GM18505 (cell line): ENCODE results near the gene PCAT6.

ENCODE experiments used
- ATAC-seq: cut with Tn5 transposase; IDR thresholded peaks from one replicate; pipeline ENCODE4 v1.9.1; 2021; ENCODE audit not compliant: unreplicated experiment
- POLR2A ChIP-seq: IDR thresholded peaks from 4 replicates; pipeline ENCODE4 v1.6.1; 2011; ENCODE audit warnings: borderline replicate concordance; ENCODE audit not compliant: insufficient read depth, insufficient read length; ENCODE audit errors: extremely low read depth

Gene PCAT6

DNA sequence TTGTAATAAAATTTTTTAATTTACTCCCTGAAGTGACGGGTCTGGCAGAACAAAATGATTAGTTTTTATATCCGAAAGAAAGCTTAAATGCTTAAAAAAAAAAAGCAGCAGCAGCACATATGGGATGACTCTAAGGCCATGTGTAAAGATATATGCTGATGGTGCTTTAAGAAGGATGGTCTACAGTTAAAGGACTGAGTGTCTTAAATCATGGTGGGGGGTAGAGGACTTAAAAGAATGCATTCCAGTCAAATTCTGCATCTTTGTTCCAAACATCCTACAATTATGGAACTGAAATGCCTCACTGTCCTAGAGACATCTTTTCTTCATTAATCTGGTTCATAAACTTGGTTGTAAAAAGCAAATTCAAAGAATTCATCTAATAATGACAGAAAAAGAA, 9.6 kb upstream of the PCAT6 start:
- TF ChIP-seq POLR2A = no peak
- no peak for ATAC-seq

DNA sequence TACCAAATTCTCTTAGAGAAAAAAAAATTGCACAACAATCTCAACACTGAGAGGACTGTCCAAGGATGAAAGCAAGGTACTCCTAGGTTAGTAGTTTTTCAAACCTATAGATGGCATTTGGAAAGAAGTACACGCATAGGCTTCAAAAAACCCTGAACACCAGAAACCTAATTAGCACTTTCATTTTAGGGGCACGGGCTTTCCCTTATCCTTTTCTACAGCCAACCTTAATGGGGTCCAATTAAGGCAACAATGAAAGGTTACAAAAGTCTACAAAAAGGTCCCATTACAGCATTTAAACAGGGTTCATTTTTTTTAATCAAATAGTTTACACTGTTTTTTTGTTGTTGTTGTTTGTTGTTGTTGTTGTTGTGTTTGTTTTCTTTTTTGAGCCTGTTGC, 8.7 kb upstream of the PCAT6 start:
- no peak for ATAC-seq
- no peak for TF ChIP-seq POLR2A

- ATAC-seq = no peak
- TF ChIP-seq POLR2A = no peak
Observed at GRCh38 chr1:202802998-202803932, 7.5 kb upstream of the PCAT6 start.

- no peak for ATAC-seq
- TF ChIP-seq POLR2A = no peak
Observed at GRCh38 chr1:202804126-202804525, 6.6 kb upstream of the PCAT6 start.

- ATAC-seq = no peak
- no peak for TF ChIP-seq POLR2A
Observed at GRCh38 chr1:202805886-202806844, 4.6 kb upstream of the PCAT6 start.

DNA sequence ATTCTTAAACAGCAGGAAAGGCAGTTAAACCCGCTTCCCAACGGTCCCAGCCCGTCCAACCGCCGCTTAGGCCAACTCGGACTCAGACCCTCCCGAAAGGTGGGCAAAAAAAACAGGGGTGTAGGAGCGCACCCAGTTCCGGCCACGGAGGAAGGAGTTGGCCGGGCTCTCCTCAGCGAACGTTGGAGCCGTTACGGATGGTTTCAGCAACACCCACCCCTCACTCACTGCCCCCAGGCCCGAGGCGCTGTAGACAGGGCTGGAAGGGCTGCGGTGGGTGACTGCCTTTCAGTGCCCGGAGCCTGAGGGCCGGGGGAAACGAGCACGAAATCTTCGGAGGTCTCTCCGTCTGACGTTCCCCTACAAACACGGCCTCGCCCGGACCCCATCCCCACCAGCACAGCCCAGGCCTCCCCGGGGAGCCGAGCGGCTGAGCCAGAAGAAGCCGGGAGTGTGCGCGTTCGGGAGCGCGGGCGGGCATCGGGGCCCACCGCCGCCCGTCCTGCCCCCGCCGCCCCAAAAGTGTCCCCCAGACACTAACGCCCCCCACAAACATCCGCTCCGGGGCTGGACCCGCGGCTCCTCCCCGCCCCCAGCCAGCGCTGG, 3.8 kb upstream of the PCAT6 start:
- TF ChIP-seq POLR2A = no peak

GRCh38 chr1:202807451-202807925, 3.3 kb upstream of the PCAT6 start:
- ATAC-seq = no peak
- TF ChIP-seq POLR2A = no peak

More for the DNA sequence above, 3.8 kb upstream of the PCAT6 start:
- ATAC-seq = no peak

- ATAC-seq = no peak
- peak; percentile 92 for TF ChIP-seq POLR2A
Observed at GRCh38 chr1:202807926-202808757, 2.6 kb upstream of the PCAT6 start, which contains the start of gene KDM5B. Gene KDM5B (minus strand): TSS chr1:202808421. CDS start chr1:202808305, 116 bp downstream.

- no peak for ATAC-seq
- no peak for TF ChIP-seq POLR2A
Observed at GRCh38 chr1:202809597-202810159, 1.1 kb upstream of the PCAT6 start.

DNA sequence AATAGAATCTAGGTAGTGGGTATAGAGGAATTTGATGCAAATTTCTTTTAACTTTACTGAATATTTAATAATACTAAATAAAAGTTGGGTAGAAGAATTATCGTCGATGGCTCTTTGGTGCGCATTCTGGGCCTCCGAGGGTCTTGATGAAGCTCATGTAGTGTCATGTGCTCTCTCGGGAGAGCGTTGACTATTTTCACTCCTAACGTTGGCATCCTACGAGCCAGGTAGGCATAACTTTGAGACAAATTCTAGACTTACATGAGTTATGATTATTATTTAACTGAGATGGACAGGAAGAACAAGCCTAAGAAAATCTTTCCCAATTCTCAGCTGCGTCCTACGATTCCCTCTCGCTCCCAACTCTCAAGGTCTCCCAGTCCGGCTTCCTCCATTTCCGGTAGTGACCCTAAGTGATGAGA, 550 bp upstream of the PCAT6 start:
- ATAC-seq = no peak
- TF ChIP-seq POLR2A = no peak

DNA sequence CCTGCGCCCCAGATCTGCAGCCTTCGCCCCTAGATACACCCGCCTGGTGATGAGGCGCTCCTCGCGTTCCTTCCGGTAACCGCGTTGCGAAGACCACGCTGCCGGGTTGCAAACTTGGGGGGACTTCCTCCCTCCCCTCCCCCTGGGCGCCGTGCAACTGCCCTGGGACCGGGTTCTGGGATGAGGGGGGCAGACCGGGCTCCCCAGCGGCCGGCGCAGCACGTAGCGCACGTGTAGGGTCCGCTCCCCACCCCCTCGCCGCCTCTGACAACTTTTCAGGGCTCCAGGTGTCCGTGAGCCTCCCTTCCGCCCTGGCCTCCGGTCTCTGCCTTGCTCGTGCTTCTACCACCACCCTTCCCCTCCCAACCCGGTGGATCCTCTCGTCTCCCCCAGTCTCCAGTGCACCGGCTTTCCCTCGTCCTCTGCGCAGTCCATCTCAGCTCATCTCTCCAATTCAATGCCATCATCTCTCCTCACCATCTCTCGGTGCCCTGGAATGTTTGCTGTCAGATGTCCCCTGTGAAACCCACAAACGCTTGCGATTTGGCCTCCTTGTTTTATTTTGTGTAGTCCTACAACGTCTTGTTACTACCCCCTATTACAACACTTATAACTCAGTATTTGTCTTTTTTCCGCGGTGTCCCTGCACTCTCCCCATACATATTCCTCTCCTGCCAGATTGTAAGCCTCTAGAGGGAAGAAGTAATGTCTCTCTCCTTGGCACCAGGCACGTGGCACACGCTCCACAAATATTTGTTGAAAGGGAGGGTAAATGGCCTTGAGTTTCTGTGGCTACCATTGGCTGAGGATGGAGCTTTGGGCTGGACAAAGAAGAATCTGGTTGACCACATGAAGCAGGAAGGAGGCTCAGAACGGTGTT, 782 bp downstream of the PCAT6 start:
- ATAC-seq = peak; percentile 13
- no peak for TF ChIP-seq POLR2A
